ENCODE data around the gene DOK4. TPM values are rescaled to one million over a fixed set of nuclear protein-coding genes. Genes with fewer than 3 reads are reported as not detected.

Gene DOK4
- total and polyA plus RNA-seq, 2 of the 8 experiments (the other 6 are each of a cell fraction or from before 2014, with no cell fraction given): 24.0 to 28.9 TPM

DNA sequence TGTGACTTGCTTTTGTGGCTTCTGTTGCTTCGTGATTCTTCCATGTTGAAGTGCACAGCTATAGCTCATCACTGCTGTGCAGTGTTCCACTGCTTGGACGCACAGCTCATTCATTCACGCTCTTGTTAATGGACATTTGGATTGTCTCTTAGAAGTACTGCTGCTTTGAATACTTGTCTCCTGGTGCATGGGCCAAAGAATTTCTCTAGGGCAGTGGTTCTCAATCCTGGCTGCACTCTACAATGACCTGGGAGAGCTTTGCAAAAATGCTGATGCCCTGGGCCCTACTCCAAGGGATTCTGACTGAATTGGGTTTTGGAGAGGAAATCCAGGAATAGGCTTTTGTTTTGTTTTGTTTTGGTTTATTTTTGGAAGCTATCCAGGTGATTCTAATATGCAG, 61.7 kb downstream of the DOK4 start:
- CTCF ChIA-PET (ENCODE audit: partially characterized antibody): interaction anchor here (0.7 to 19.2 kb wide), 7 partner anchors 8 to 477 kb away, joined by 3 to 513 read pairs (median 3); partner anchors contain the start of gene POLR2C
- H3K9me3 ChIP-seq (ENCODE audit: insufficient read depth in 2 of 2, low read depth in 1 of 2, low read length in 1 of 2): no peaks in the 10 kb centered on the region
- no peak overlapping the region for H2AFZ ChIP-seq (ENCODE audit: low read length)
- no peak overlapping the region for H3K56ac ChIP-seq (replicated peaks; ENCODE audit: insufficient read length, low read depth, low read length)
- H3K79me1 ChIP-seq (ENCODE audit: low read depth, low read length): no peaks in the 10 kb centered on the region
- H2AK5ac ChIP-seq (ENCODE audit: low read depth, low read length): no peak overlapping the region
- H3K23me2 ChIP-seq (ENCODE audit: low read depth, low read length): no peaks in the 10 kb centered on the region
- POLR2A ChIA-PET (ENCODE audit: partially characterized antibody): interaction anchor here (0.7 to 1.7 kb wide), 3 partner anchors 9 to 50 kb away, joined by 3 to 4 read pairs (median 4); no protein-coding TSS in a partner anchor
- no peak overlapping the region for H3K4me3 ChIP-seq (ENCODE audit: extremely low read depth in 1 of 4, insufficient read depth in 2 of 4, low read depth in 3 of 4, low read length in 4 of 4)
- DNase-seq (ENCODE audit: low read depth in 1 of 2, low spot score in 2 of 2) (no peak), FAIRE-seq (no peak)
- 81% methylated on average over 3 of the region's 3 CpGs; no CpG with 5 or more reads in 1 of the 2 experiments for WGBS, 2 experiments (ENCODE audit: extremely low coverage in 1 of 2, insufficient coverage in 1 of 2, insufficient read length in 1 of 2, insufficient replicate concordance in 2 of 2, low coverage in 1 of 2, low lambda C conversion rate in 2 of 2, missing lambda C conversion rate in 1 of 2)
- no peak overlapping the region for H3K9ac ChIP-seq (replicated peaks in 1 of 4; ENCODE audit: extremely low read depth in 1 of 4, low read depth in 3 of 4, low read length in 3 of 4)
- no peak overlapping the region for H3K14ac ChIP-seq (ENCODE audit: insufficient read length)
- no peak overlapping the region for H4K5ac ChIP-seq (ENCODE audit: insufficient read length, low read depth, low read length)
- H3K4me1 ChIP-seq (replicated peaks in 1 of 4; ENCODE audit: control insufficient read depth in 3 of 4, insufficient read depth in 4 of 4, low read length in 3 of 4): no peaks in the 10 kb centered on the region
- H4K8ac ChIP-seq (ENCODE audit: extremely low read depth, insufficient read depth, low read length): no peak overlapping the region
- no peak overlapping the region for H3K27ac ChIP-seq (ENCODE audit: low read depth, low read length)
- H2BK20ac ChIP-seq (ENCODE audit: low read length): no peak overlapping the region
- H2BK15ac ChIP-seq (ENCODE audit: low read length): no peak overlapping the region
- no peak overlapping the region for H3K23ac ChIP-seq (ENCODE audit: insufficient read length)
- H2BK120ac ChIP-seq (replicated peaks; ENCODE audit: low read depth, low read length): no peak overlapping the region
- H2BK5ac ChIP-seq (ENCODE audit: low read depth, low read length): no peak overlapping the region
- no peak overlapping the region for H3K4ac ChIP-seq (replicated peaks; ENCODE audit: insufficient read length, low read depth, low read length)
- H3K18ac ChIP-seq (ENCODE audit: extremely low read depth, low read length): no peak overlapping the region
- no peaks in the 10 kb centered on the region for H3K27me3 ChIP-seq (replicated peaks in 1 of 4; ENCODE audit: control insufficient read depth in 3 of 4, extremely low read depth in 1 of 4, insufficient read depth in 3 of 4, low read length in 3 of 4)
- no peak overlapping the region for H2BK12ac ChIP-seq (ENCODE audit: low read depth, low read length)
- peaks cover 0 to 2% of the 10 kb centered on the region in 2 experiments for H4K20me1 ChIP-seq (replicated peaks in 1 of 2; ENCODE audit: control insufficient read depth in 1 of 2, insufficient read depth in 2 of 2, low read length in 2 of 2)
- peaks cover 6 to 18% (median 12%) of the 10 kb centered on the region in 4 experiments; a peak in 6 of 8 replicates for H3K36me3 ChIP-seq (ENCODE audit: control insufficient read depth in 2 of 4, insufficient read depth in 4 of 4, low read length in 3 of 4)
- no peak overlapping the region for H3K4me2 ChIP-seq (ENCODE audit: insufficient read depth in 1 of 2, low read depth in 2 of 2, low read length in 2 of 2)
- H4K91ac ChIP-seq (replicated peaks; ENCODE audit: insufficient read length, low read length): no peak overlapping the region
- H3K79me2 ChIP-seq (ENCODE audit: control insufficient read depth in 1 of 2, insufficient read depth in 2 of 2, low read length in 2 of 2): no peaks in the 10 kb centered on the region
- no peak for TF ChIP-seq SIRT6 (IDR thresholded peaks at IDR 0.05; ENCODE audit: low read length)
- TF ChIP-seq CTBP2 (IDR thresholded peaks at IDR 0.05; ENCODE audit: borderline replicate concordance, insufficient read depth, insufficient read length, low read length): no peak
- TF ChIP-seq SIX5 (IDR thresholded peaks at IDR 0.05; ENCODE audit: low read depth, low read length): no peak
- no peak for TF ChIP-seq BRCA1 (IDR thresholded peaks at IDR 0.05; ENCODE audit: low read depth, low read length)
- no peak for TF ChIP-seq EZH2 (IDR thresholded peaks at IDR 0.05; ENCODE audit: low read depth, low read length, severe bottlenecking)
- TF ChIP-seq KDM5A (IDR thresholded peaks at IDR 0.05; ENCODE audit: low read length): no peak
- TF ChIP-seq SP4 (IDR thresholded peaks at IDR 0.05; ENCODE audit: low read length): no peak
- TF ChIP-seq, protein P1, sequence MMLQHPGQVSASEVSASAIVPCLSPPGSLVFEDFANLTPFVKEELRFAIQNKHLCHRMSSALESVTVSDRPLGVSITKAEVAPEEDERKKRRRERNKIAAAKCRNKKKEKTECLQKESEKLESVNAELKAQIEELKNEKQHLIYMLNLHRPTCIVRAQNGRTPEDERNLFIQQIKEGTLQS (IDR thresholded peaks at IDR 0.05; ENCODE audit: insufficient read depth, low read depth, low read length): no peak
- TF ChIP-seq GTF2F1 (IDR thresholded peaks at IDR 0.05; ENCODE audit: borderline replicate concordance, low read depth, low read length): no peak
- TF ChIP-seq HDAC2 (IDR thresholded peaks at IDR 0.05; ENCODE audit: borderline replicate concordance in 1 of 2, low read depth in 2 of 2, low read length in 2 of 2): no peak
- TF ChIP-seq RAD21 (IDR thresholded peaks at IDR 0.05 in 1 of 2, conservative IDR thresholded peaks at IDR 0.05 in 1 of 2; ENCODE audit: low read depth in 2 of 2, low read length in 2 of 2): no peak
- no peak for TF ChIP-seq RBBP5 (IDR thresholded peaks at IDR 0.05; ENCODE audit: borderline replicate concordance, low read depth, low read length)
- TF ChIP-seq CEBPB (IDR thresholded peaks at IDR 0.05; ENCODE audit: low read depth, low read length): no peak

All from H1 (cell line).